OCI-LY3 (cell line): ENCODE data around the gene UQCRFS1.
"Not testable (repeated sequence)": the region's sequence is repeated elsewhere in the genome, so short reads cannot be mapped to it uniquely, and the experiment has no call there.

Experiments
- H2AFZ ChIP-seq: fragments of 200-600, 300-600 bp; shearing (Covaris generic); 2 replicates; pipeline ENCODE4 v1.6.0; 2014; ENCODE audit warnings: antibody characterized with exemption, low read depth, low read length
- H3K27ac ChIP-seq: fragments of 200-600, 300-600 bp; sonication (generic); 2 replicates; pipeline ENCODE4 v1.5.1; 2014; ENCODE audit warnings: mild to moderate bottlenecking, low read length, moderate library complexity, mixed read lengths
- H3K27me3 ChIP-seq: fragments of 200-600, 300-600 bp; sonication (generic); 2 replicates; pipeline ENCODE4 v1.6.1; 2014; ENCODE audit warnings: low read depth, low read length, mixed read lengths
- H3K36me3 ChIP-seq: fragments of 200-600, 300-600 bp; sonication (generic); replicated peaks from 2 replicates; pipeline ENCODE3; 2014; ENCODE audit warnings: low read depth, low read length, mixed read lengths
- H3K4me1 ChIP-seq: fragments of 300-600, 200-600 bp; sonication (generic); 2 replicates; pipeline ENCODE4 v1.6.1; 2014; ENCODE audit warnings: low read length, mixed read lengths
- H3K4me2 ChIP-seq: fragments of 200-600, 300-600 bp; sonication (generic); 2 replicates; pipeline ENCODE4 v1.6.1; 2014; ENCODE audit warnings: low read length, mixed read lengths
- H3K4me3 ChIP-seq: fragments of 300-600, 200-600 bp; sonication (generic); 2 replicates; pipeline ENCODE4 v1.5.1; 2014; ENCODE audit warnings: antibody characterized with exemption, mild to moderate bottlenecking, low read length, moderate library complexity
- H3K79me2 ChIP-seq: fragments of 300-600, 200-600 bp; shearing (Covaris generic); 2 replicates; pipeline ENCODE4 v1.6.1; 2014; ENCODE audit warnings: mild to moderate bottlenecking, low read length, mixed read lengths
- H3K9ac ChIP-seq: fragments of 300-600, 200-600 bp; shearing (Covaris generic); 2 replicates; pipeline ENCODE4 v1.6.0; 2014; ENCODE audit warnings: mild to moderate bottlenecking, low read length, moderate library complexity
- H3K9me3 ChIP-seq: fragments of 200-600, 300-600 bp; shearing (Covaris generic); 2 replicates; pipeline ENCODE4 v1.6.1; 2014; ENCODE audit warnings: low read length, mixed read lengths; ENCODE audit not compliant: insufficient read depth
- H4K20me1 ChIP-seq: fragments of 200-600, 300-600 bp; sonication (generic); 2 replicates; pipeline ENCODE4 v1.6.1; 2016; ENCODE audit warnings: low read length, mixed read lengths; ENCODE audit not compliant: insufficient read depth
- CTCF ChIP-seq: fragments of 200-600, 300-600 bp; sonication (generic); IDR thresholded peaks from 2 replicates; pipeline ENCODE4 v1.5.1; 2014; ENCODE audit warnings: antibody characterized with exemption, low read length, low read depth
- EZH2phosphoT487 ChIP-seq: fragments of 200-600 bp; shearing (Covaris generic); IDR thresholded peaks from 2 replicates; pipeline ENCODE4 v1.6.1; 2018; ENCODE audit warnings: antibody characterized with exemption, mixed run types, low read depth

The UQCRFS1 gene

GRCh38 chr19:29207403-29208187, 5.4 kb downstream of the UQCRFS1 start:
- peaks cover 40% of the 10 kb centered on the region for H3K36me3 ChIP-seq
- H3K79me2 ChIP-seq = peaks cover 71% of the 10 kb centered on the region
- H3K4me3 ChIP-seq, H3K4me2 ChIP-seq, H3K27ac ChIP-seq, H2AFZ ChIP-seq, H3K9ac ChIP-seq, H3K9me3 ChIP-seq, H3K27me3 ChIP-seq: not testable (repeated sequence)
- H4K20me1 ChIP-seq = peaks cover 49% of the 10 kb centered on the region
- peaks cover 14% of the 10 kb centered on the region for H3K4me1 ChIP-seq

- H3K9ac ChIP-seq = no peak overlapping the region
- H3K4me3 ChIP-seq = no peak overlapping the region
- peaks cover 33% of the 10 kb centered on the region for H3K36me3 ChIP-seq
- H3K4me1 ChIP-seq = peaks cover 8% of the 10 kb centered on the region
- peaks cover 60% of the 10 kb centered on the region for H3K79me2 ChIP-seq
- H2AFZ ChIP-seq = no peak overlapping the region
- H3K27me3 ChIP-seq = no peaks in the 10 kb centered on the region
- H3K4me2 ChIP-seq = no peak overlapping the region
- 0 out of 2 replicates have a peak, but pooled peaks cover 4% of the 10 kb centered on the region for H3K9me3 ChIP-seq
- H3K27ac ChIP-seq = no peak overlapping the region
- TF ChIP-seq CTCF (no peak), EZH2phosphoT487 (no peak)
- H4K20me1 ChIP-seq = peaks cover 44% of the 10 kb centered on the region
These were observed 6.5 kb downstream of the UQCRFS1 start for GRCh38 chr19:29206453-29206852.

- H3K4me1 ChIP-seq = no peaks in the 10 kb centered on the region
- H3K9ac ChIP-seq = no peak overlapping the region
- H3K4me2 ChIP-seq = no peak overlapping the region
- H3K79me2 ChIP-seq = peaks cover 23% of the 10 kb centered on the region
- no peaks in the 10 kb centered on the region for H3K9me3 ChIP-seq
- no peak overlapping the region for H3K27ac ChIP-seq
- peaks cover 17% of the 10 kb centered on the region for H4K20me1 ChIP-seq
- TF ChIP-seq EZH2phosphoT487 (no peak), CTCF (no peak)
- H3K4me3 ChIP-seq = no peak overlapping the region
- H3K27me3 ChIP-seq = no peaks in the 10 kb centered on the region
- H3K36me3 ChIP-seq = peaks cover 20% of the 10 kb centered on the region
- H2AFZ ChIP-seq = no peak overlapping the region
These were observed 10.7 kb downstream of the UQCRFS1 start for GRCh38 chr19:29202281-29202680.

GRCh38 chr19:29201855-29202254, 11.1 kb downstream of the UQCRFS1 start:
- H3K4me1 ChIP-seq = no peaks in the 10 kb centered on the region
- TF ChIP-seq EZH2phosphoT487 (no peak), CTCF (no peak)
- H3K4me2 ChIP-seq = no peak overlapping the region
- H3K79me2 ChIP-seq = peaks cover 20% of the 10 kb centered on the region
- H2AFZ ChIP-seq = no peak overlapping the region
- H3K27me3 ChIP-seq = no peaks in the 10 kb centered on the region
- H3K9ac ChIP-seq = no peak overlapping the region
- no peaks in the 10 kb centered on the region for H3K9me3 ChIP-seq
- H3K4me3 ChIP-seq = no peak overlapping the region
- no peak overlapping the region for H3K27ac ChIP-seq
- H3K36me3 ChIP-seq = peaks cover 19% of the 10 kb centered on the region
- H4K20me1 ChIP-seq = peaks cover 17% of the 10 kb centered on the region
